GM23338 (cell line): Measurements from ENCODE around the gene PARP2.

ENCODE experiments used
- CTCF ChIP-seq, 2 experiments: fragments of 200-600 bp in 1 of 2; sonication (generic) in 1 of 2; conservative IDR thresholded peaks; 2 replicates each; pipeline versions ENCODE4 v1.5.1 to v1.6.1; 2016 to 2017; ENCODE audit warnings: antibody characterized with exemption in 2 of 2, low read depth in 2 of 2, mild to moderate bottlenecking in 2 of 2, moderate library complexity in 1 of 2
- EZH2 ChIP-seq: fragments of 200-600 bp; sonication (generic); IDR thresholded peaks from one replicate; pipeline ENCODE4 v1.8.0; 2017; ENCODE audit warnings: antibody characterized with exemption, mild to moderate bottlenecking, low read depth; ENCODE audit not compliant: unreplicated experiment
- EZH2phosphoT487 ChIP-seq: fragments of 200-600 bp; sonication (generic); IDR thresholded peaks from one replicate; pipeline ENCODE4 v1.8.1; 2018; ENCODE audit warnings: antibody characterized with exemption; ENCODE audit not compliant: unreplicated experiment
- NANOG ChIP-seq: IDR thresholded peaks from 2 replicates; pipeline ENCODE4 v1.6.1; 2016; ENCODE audit warnings: antibody characterized with exemption, borderline replicate concordance
- POLR2AphosphoS5 ChIP-seq: IDR thresholded peaks from 2 replicates; pipeline ENCODE4 v1.6.1; 2016; ENCODE audit warnings: antibody characterized with exemption, low read depth
- REST ChIP-seq: IDR thresholded peaks from one replicate; pipeline ENCODE4 v1.6.1; 2018; ENCODE audit warnings: antibody characterized with exemption; ENCODE audit not compliant: unreplicated experiment

- TF ChIP-seq CTCF (conservative IDR thresholded peaks at IDR 0.05; ENCODE audit: low read depth in 2 of 2) (no peak), EZH2 (no peak), EZH2phosphoT487 (no peak), NANOG (no peak), POLR2AphosphoS5 (no peak), REST (no peak)
Observed at GRCh38 chr14:20365928-20366327, 22.5 kb downstream of the PARP2 start.
